ENCODE results near the gene EFCAB5.
A peak's percentile ranks its signal among the peaks of the same experiment; 100 is the strongest.
"Not testable (repeated sequence)": the region's sequence is repeated elsewhere in the genome, so short reads cannot be mapped to it uniquely, and the experiment has no call there.

Gene EFCAB5

GRCh38 chr17:30103921-30104320, 162.5 kb downstream of the EFCAB5 start:
- no peak for TF ChIP-seq FOXP2 (optimal IDR thresholded peaks at IDR 0.05; ENCODE audit: control extremely low read depth, extremely low read length, insufficient read depth)
- no peak for TF ChIP-seq EZH2 (IDR thresholded peaks at IDR 0.05)
- TF ChIP-seq POLR2AphosphoS5 (IDR thresholded peaks at IDR 0.05; ENCODE audit: borderline replicate concordance, low read depth, low read length) = no peak

DNA sequence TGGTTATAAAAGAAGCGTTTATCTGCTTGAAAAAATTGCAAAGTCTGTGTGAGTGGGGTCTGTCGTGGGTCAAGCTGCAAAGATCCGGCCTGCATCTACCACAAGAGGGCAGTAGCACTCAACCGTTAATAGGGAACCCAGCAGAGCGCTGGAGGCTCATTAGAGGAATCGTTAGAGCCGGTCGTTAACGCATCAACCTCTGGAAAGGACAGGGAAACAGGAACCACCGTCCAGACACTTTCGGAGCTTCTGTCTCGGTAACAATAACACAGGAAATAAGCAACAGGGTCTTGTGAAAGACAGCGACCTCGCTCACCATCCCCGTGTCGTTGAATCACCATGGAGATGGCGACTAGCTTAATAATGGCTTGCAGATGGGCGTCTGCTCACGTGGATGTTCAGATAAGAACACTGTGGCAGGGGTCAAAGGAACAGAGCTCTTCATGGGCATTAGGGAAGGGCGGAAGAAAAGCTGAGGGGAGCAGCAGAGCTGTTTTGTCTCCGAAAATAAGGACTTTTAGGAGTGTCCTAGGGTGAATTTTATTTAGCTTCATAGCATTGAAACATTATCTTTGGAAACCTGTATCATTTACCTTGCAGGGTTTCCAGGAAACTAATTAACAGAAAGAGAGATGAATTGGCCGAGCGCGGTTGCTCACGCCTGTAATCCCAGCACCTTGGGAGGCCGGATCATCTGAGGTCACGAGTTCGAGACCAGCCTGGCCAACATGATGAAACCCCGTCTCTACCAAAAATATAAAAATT, 163.3 kb downstream of the EFCAB5 start:
- Histone ChIP-seq H3K27ac (no peak overlapping the region), H3K9me3 (ENCODE audit: low read depth, low read length) (no peaks in the 10 kb centered on the region), H3K36me3 (ENCODE audit: insufficient read depth, low read length) (no peaks in the 10 kb centered on the region), H3K9ac (ENCODE audit: insufficient read length) (no peak overlapping the region), H3K4me3 (peak overlapping the region; percentile 81)
- TF ChIP-seq FOXP2 (optimal IDR thresholded peaks at IDR 0.05; ENCODE audit: control extremely low read depth, extremely low read length, insufficient read depth) (no peak), POLR2AphosphoS5 (IDR thresholded peaks at IDR 0.05; ENCODE audit: borderline replicate concordance, low read depth, low read length) (no peak), EZH2 (IDR thresholded peaks at IDR 0.05) (no peak)
- no peak for DNase-seq (ENCODE audit: low read depth, low spot score)

More at GRCh38 chr17:30103921-30104320, 162.5 kb downstream of the EFCAB5 start:
- Histone ChIP-seq H3K27ac (no peak overlapping the region), H3K9me3 (ENCODE audit: low read depth, low read length) (no peaks in the 10 kb centered on the region), H3K36me3 (ENCODE audit: insufficient read depth, low read length) (no peaks in the 10 kb centered on the region), H3K9ac (ENCODE audit: insufficient read length) (no peak overlapping the region), H3K4me3 (peak overlapping the region; percentile 81)
- DNase-seq (ENCODE audit: low read depth, low spot score) = no peak

GRCh38 chr17:30112794-30113193, 171.4 kb downstream of the EFCAB5 start:
- Histone ChIP-seq H3K9ac (ENCODE audit: insufficient read length) (no peak overlapping the region), H3K36me3 (ENCODE audit: insufficient read depth, low read length) (no peaks in the 10 kb centered on the region), H3K4me3 (0 out of 2 replicates have a peak overlapping the region, but pooled peaks have one; percentile 9), H3K9me3 (ENCODE audit: low read depth, low read length) (no peaks in the 10 kb centered on the region), H3K27ac (peak overlapping the region; percentile 27; the same call in 1 of the 2 replicates)
- TF ChIP-seq POLR2AphosphoS5 (IDR thresholded peaks at IDR 0.05; ENCODE audit: borderline replicate concordance, low read depth, low read length) = no peak
- no peak for TF ChIP-seq FOXP2 (optimal IDR thresholded peaks at IDR 0.05; ENCODE audit: control extremely low read depth, extremely low read length, insufficient read depth)
- TF ChIP-seq EZH2 (IDR thresholded peaks at IDR 0.05) = no peak
- no peak for DNase-seq (ENCODE audit: low read depth, low spot score)

DNA sequence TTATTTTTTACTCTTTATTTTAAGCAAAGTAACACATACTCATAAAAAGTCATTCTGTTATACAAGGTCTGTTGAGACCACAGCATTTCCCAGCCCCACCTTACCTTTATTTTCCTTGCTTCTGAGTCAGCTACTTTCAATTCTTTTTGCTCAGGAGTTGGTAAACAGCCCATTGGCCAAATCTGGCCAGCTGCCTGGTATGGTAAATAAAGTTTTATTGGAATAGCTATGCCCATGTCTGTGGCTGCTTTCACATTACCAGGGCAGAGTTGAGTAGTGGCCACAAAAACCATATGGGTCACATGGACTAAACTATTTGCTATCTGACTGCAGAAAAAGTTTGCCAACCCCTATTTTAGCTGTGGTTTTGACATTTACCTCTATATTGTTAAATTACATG, 171.8 kb downstream of the EFCAB5 start:
- Histone ChIP-seq H3K9me3 (ENCODE audit: low read depth, low read length) (no peaks in the 10 kb centered on the region), H3K27ac (peak overlapping the region; percentile 27; the same call in 1 of the 2 replicates), H3K9ac (ENCODE audit: insufficient read length) (no peak overlapping the region), H3K36me3 (ENCODE audit: insufficient read depth, low read length) (peaks cover 4% of the 10 kb centered on the region), H3K4me3 (0 out of 2 replicates have a peak overlapping the region, but pooled peaks have one; percentile 9)
- DNase-seq (ENCODE audit: low read depth, low spot score) = no peak
- no peak for TF ChIP-seq POLR2AphosphoS5 (IDR thresholded peaks at IDR 0.05; ENCODE audit: borderline replicate concordance, low read depth, low read length)
- no peak for TF ChIP-seq EZH2 (IDR thresholded peaks at IDR 0.05)

GRCh38 chr17:30116345-30116660, 174.9 kb downstream of the EFCAB5 start:
- TF ChIP-seq POLR2AphosphoS5 (IDR thresholded peaks at IDR 0.05; ENCODE audit: borderline replicate concordance, low read depth, low read length) = no peak
- no peak for TF ChIP-seq EZH2 (IDR thresholded peaks at IDR 0.05)
- no peak for TF ChIP-seq FOXP2 (optimal IDR thresholded peaks at IDR 0.05; ENCODE audit: control extremely low read depth, extremely low read length, insufficient read depth)
- peaks cover 31% of the 10 kb centered on the region for H3K36me3 ChIP-seq (ENCODE audit: insufficient read depth, low read length)
- H3K9me3 ChIP-seq (ENCODE audit: low read depth, low read length) = no peaks in the 10 kb centered on the region
- H3K27ac ChIP-seq = peak overlapping the region; percentile 97
- no peak for DNase-seq (ENCODE audit: low read depth, low spot score)
- peak overlapping the region; percentile 99 for H3K9ac ChIP-seq (ENCODE audit: insufficient read length)
- peak overlapping the region; percentile 97 for H3K4me3 ChIP-seq

DNA sequence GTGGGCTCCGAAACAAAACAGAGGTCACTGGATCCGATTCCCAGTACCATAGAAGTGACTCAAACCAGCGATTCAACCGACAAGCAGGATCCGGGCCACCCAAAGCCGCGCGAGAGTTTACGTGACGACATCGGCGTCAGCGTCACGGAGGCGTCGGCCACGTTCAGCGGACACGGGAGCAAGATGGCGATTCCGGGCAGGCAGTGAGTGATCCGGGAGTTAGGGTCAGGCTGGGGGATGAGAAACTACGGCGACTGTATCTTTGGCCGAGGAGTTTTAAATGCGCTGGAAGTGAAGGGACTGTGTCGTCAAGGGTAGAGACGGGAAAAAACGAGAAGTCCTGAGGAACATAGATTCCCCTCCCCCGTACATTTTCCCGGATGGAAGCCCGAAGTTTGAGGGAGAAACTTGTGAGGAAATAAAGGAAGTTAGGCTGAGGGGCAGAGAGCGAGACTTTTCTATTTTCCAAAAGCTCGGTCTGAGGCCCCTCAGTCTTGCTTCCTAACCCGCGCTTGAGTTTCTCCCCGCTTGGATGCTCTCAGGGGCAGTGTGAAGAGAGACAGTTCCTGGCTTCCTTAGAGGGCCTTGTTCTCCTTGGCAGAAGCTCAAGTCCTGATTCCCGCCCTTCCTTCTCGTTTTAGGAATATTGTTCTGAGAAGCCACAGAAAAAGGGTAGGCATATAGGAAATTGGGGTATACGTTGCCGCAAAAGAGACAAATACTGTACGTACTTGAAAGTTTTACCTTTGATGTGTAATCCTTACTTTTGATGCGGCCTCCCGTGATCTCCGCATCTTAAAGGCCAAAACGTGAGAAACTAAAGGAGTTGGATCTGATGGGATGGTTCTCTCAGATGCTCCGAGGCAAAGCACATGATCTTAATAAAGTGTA, 175.5 kb downstream of the EFCAB5 start, which contains the start of gene NSRP1:
NSRP1 (plus strand) TSS at position 156 of the 891 bp plus-strand sequence; CDS start at position 184, 28 bp downstream.
- H3K9me3 ChIP-seq (ENCODE audit: low read depth, low read length) = no peaks in the 10 kb centered on the region
- peak within 1 kb of the TSS; percentile 99 for H3K9ac ChIP-seq (ENCODE audit: insufficient read length)
- peak within 1 kb of the TSS; percentile 97 for H3K27ac ChIP-seq
- peak; percentile 69 for DNase-seq (ENCODE audit: low read depth, low spot score)
- peak; percentile 99 for TF ChIP-seq POLR2AphosphoS5 (IDR thresholded peaks at IDR 0.05; ENCODE audit: borderline replicate concordance, low read depth, low read length)
- peak; percentile 95 for TF ChIP-seq FOXP2 (optimal IDR thresholded peaks at IDR 0.05; ENCODE audit: control extremely low read depth, extremely low read length, insufficient read depth)
- TF ChIP-seq EZH2 (IDR thresholded peaks at IDR 0.05) = no peak
- H3K36me3 ChIP-seq (ENCODE audit: insufficient read depth, low read length) = peaks cover 37% of the 10 kb centered on the region
- peak within 1 kb of the TSS; percentile 97 for H3K4me3 ChIP-seq

- no peak for DNase-seq (ENCODE audit: low read depth, low spot score)
- no peak for TF ChIP-seq EZH2 (IDR thresholded peaks at IDR 0.05)
- no peak for TF ChIP-seq FOXP2 (optimal IDR thresholded peaks at IDR 0.05; ENCODE audit: control extremely low read depth, extremely low read length, insufficient read depth)
- TF ChIP-seq POLR2AphosphoS5 (IDR thresholded peaks at IDR 0.05; ENCODE audit: borderline replicate concordance, low read depth, low read length) = no peak
Measured at GRCh38 chr17:30117675-30118081, 176.2 kb downstream of the EFCAB5 start.

GRCh38 chr17:30118635-30119034, 177.2 kb downstream of the EFCAB5 start:
- not testable (repeated sequence) for H3K27ac ChIP-seq; H3K9me3 ChIP-seq (ENCODE audit: low read depth, low read length); DNase-seq (ENCODE audit: low read depth, low spot score)
- Histone ChIP-seq H3K9ac (ENCODE audit: insufficient read length) (peak overlapping the region; percentile 99), H3K4me3 (peak overlapping the region; percentile 97), H3K36me3 (ENCODE audit: insufficient read depth, low read length) (peaks cover 44% of the 10 kb centered on the region)

More at GRCh38 chr17:30117675-30118081, 176.2 kb downstream of the EFCAB5 start:
- Histone ChIP-seq H3K36me3 (ENCODE audit: insufficient read depth, low read length) (peaks cover 42% of the 10 kb centered on the region), H3K27ac (peak overlapping the region; percentile 97), H3K9me3 (ENCODE audit: low read depth, low read length) (no peaks in the 10 kb centered on the region), H3K4me3 (peak overlapping the region; percentile 97), H3K9ac (ENCODE audit: insufficient read length) (peak overlapping the region; percentile 99)

Measured in SK-N-MC (cell line).